HG02870 (cell line): Measurements from ENCODE around the gene WWC1.

Experiments
- ATAC-seq: cut with Tn5 transposase; IDR thresholded peaks from one replicate; pipeline ENCODE4 v1.9.1; 2021; ENCODE audit warnings: mild to moderate bottlenecking, moderate library complexity; ENCODE audit not compliant: unreplicated experiment

Gene WWC1

GRCh38 chr5:168359820-168360460, 68.5 kb downstream of the WWC1 start:
- no peak for ATAC-seq

- no peak for ATAC-seq
Measured at GRCh38 chr5:168360521-168361285, 69.3 kb downstream of the WWC1 start.

GRCh38 chr5:168362097-168362885, 70.8 kb downstream of the WWC1 start:
- ATAC-seq, result no peak

- no peak for ATAC-seq
Measured at GRCh38 chr5:168364151-168364661, 72.8 kb downstream of the WWC1 start.

- no peak for ATAC-seq
Measured at GRCh38 chr5:168364750-168365550, 73.5 kb downstream of the WWC1 start.

- no peak for ATAC-seq
Measured at GRCh38 chr5:168365581-168366081, 74.2 kb downstream of the WWC1 start.

GRCh38 chr5:168366116-168366515, 74.7 kb downstream of the WWC1 start:
- no peak for ATAC-seq

- no peak for ATAC-seq
Measured at GRCh38 chr5:168368854-168369253, 77.4 kb downstream of the WWC1 start.

GRCh38 chr5:168370831-168371230, 79.4 kb downstream of the WWC1 start:
- no peak for ATAC-seq

- peak; percentile 63 for ATAC-seq
Measured at GRCh38 chr5:168372356-168372946, 81.0 kb downstream of the WWC1 start.

GRCh38 chr5:168374532-168374931, 83.1 kb downstream of the WWC1 start:
- no peak for ATAC-seq

- ATAC-seq, result no peak
Measured at GRCh38 chr5:168375214-168375613, 83.8 kb downstream of the WWC1 start.

GRCh38 chr5:168377525-168377924, 86.1 kb downstream of the WWC1 start:
- no peak for ATAC-seq

GRCh38 chr5:168378741-168379140, 87.3 kb downstream of the WWC1 start:
- no peak for ATAC-seq

GRCh38 chr5:168382421-168382820, 91.0 kb downstream of the WWC1 start:
- no peak for ATAC-seq

GRCh38 chr5:168390491-168390890, 99.0 kb downstream of the WWC1 start:
- ATAC-seq, result no peak

- no peak for ATAC-seq
Measured at GRCh38 chr5:168393773-168394172, 102.3 kb downstream of the WWC1 start.

- ATAC-seq, result no peak
Measured at GRCh38 chr5:168400429-168401220, 109.2 kb downstream of the WWC1 start.

- no peak for ATAC-seq
Measured at GRCh38 chr5:168401226-168401625, 109.8 kb downstream of the WWC1 start.
